HEK293T (cell line): ENCODE data around the gene GDE1.

Experiments used
- BHLHE40 ChIP-seq: fragments of 450-650 bp; IDR thresholded peaks from 2 replicates; pipeline ENCODE4 v1.6.1; 2016; ENCODE audit warnings: mild to moderate bottlenecking, moderate library complexity, borderline replicate concordance
- CTBP1 ChIP-seq: fragments of 450-650 bp; IDR thresholded peaks from 2 replicates; pipeline ENCODE4 v1.6.1; 2016; ENCODE audit warnings: borderline replicate concordance
- ELF4 ChIP-seq: fragments of 450-650 bp; IDR thresholded peaks from 2 replicates; pipeline ENCODE4 v1.6.1; 2017; ENCODE audit warnings: antibody characterized with exemption
- FOXA1 ChIP-seq: fragments of 450-650 bp; IDR thresholded peaks from 2 replicates; pipeline ENCODE4 v1.6.1; 2016; ENCODE audit warnings: mild to moderate bottlenecking
- FOXK2 ChIP-seq: fragments of 450-650 bp; IDR thresholded peaks from 2 replicates; pipeline ENCODE4 v1.6.1; 2016; ENCODE audit warnings: mild to moderate bottlenecking
- HDGF ChIP-seq: fragments of 450-650 bp; IDR thresholded peaks from 2 replicates; pipeline ENCODE4 v1.6.1; 2017; ENCODE audit warnings: antibody characterized with exemption, borderline replicate concordance
- L3MBTL2 ChIP-seq: fragments of 450-650 bp; conservative IDR thresholded peaks from 2 replicates; pipeline ENCODE4 v1.6.1; 2016; ENCODE audit warnings: mild to moderate bottlenecking
- LEF1 ChIP-seq: fragments of 450-650 bp; IDR thresholded peaks from 2 replicates; pipeline ENCODE4 v1.6.1; 2017; ENCODE audit warnings: mild to moderate bottlenecking, borderline replicate concordance
- PKNOX1 ChIP-seq: fragments of 450-650 bp; IDR thresholded peaks from 2 replicates; pipeline ENCODE4 v1.6.1; 2016
- SP1 ChIP-seq: fragments of 450-650 bp; IDR thresholded peaks from 2 replicates; pipeline ENCODE4 v1.6.1; 2017
- SUZ12 ChIP-seq: fragments of 450-650 bp; IDR thresholded peaks from 2 replicates; pipeline ENCODE4 v1.6.1; 2016; ENCODE audit warnings: mild to moderate bottlenecking
- TARDBP ChIP-seq: fragments of 450-650 bp; IDR thresholded peaks from 2 replicates; pipeline ENCODE4 v1.6.1; 2016

GRCh38 chr16:19499481-19499880, 22.4 kb downstream of the GDE1 start:
- TF ChIP-seq HDGF = no peak
- TF ChIP-seq ELF4 = no peak
- TF ChIP-seq SP1 = no peak
- no peak for TF ChIP-seq PKNOX1
- TF ChIP-seq FOXA1 = no peak
- TF ChIP-seq BHLHE40 = no peak
- TF ChIP-seq LEF1 = no peak
- no peak for TF ChIP-seq L3MBTL2
- no peak for TF ChIP-seq TARDBP
- no peak for TF ChIP-seq FOXK2
- TF ChIP-seq CTBP1 = no peak
- no peak for TF ChIP-seq SUZ12
